Subcutaneous abdominal adipose tissue (tissue), 5 donors: ENCODE data around the gene ACTL8.
A peak's percentile ranks its signal among the peaks of the same experiment; 100 is the strongest.

ENCODE experiments used
- H3K27ac ChIP-seq: one replicate; pipeline ENCODE4 v1.7.0; 2013; ENCODE audit warnings: low read depth, mild to moderate bottlenecking, inconsistent platforms, low read length, moderate library complexity
- H3K27me3 ChIP-seq, 5 donors: one replicate each; pipeline ENCODE4 v1.7.0; 2013; ENCODE audit warnings: low read length in 5 of 5, inconsistent platforms in 1 of 5; ENCODE audit not compliant: control insufficient read depth in 5 of 5, insufficient read depth in 4 of 5
- H3K36me3 ChIP-seq, 5 donors: one replicate each; pipeline ENCODE4 v1.7.0; 2013; ENCODE audit warnings: low read length in 5 of 5; ENCODE audit not compliant: control insufficient read depth in 5 of 5, insufficient read depth in 5 of 5
- H3K4me1 ChIP-seq, 5 donors: one replicate each; pipeline ENCODE4 v1.7.0; 2013; ENCODE audit warnings: low read length in 5 of 5, mild to moderate bottlenecking in 3 of 5, moderate library complexity in 1 of 5; ENCODE audit not compliant: control insufficient read depth in 5 of 5, insufficient read depth in 5 of 5
- H3K4me3 ChIP-seq, 5 donors: one replicate each; pipeline ENCODE4 v1.7.0; 2013; ENCODE audit warnings: low read length in 5 of 5, low read depth in 1 of 5
- H3K9ac ChIP-seq, 5 donors: one replicate each; pipeline ENCODE4 v1.7.0; 2013; ENCODE audit warnings: low read length in 5 of 5, mild to moderate bottlenecking in 4 of 5, moderate library complexity in 3 of 5
- H3K9me3 ChIP-seq, 5 donors: one replicate each; pipeline ENCODE4 v1.7.0; 2013; ENCODE audit warnings: low read length in 5 of 5; ENCODE audit not compliant: control insufficient read depth in 5 of 5
- donor health status: healthy.
- donor health status: healthy.
- donor health status: healthy.
- donor health status: healthy.
- donor health status: healthy.

The ACTL8 gene

DNA sequence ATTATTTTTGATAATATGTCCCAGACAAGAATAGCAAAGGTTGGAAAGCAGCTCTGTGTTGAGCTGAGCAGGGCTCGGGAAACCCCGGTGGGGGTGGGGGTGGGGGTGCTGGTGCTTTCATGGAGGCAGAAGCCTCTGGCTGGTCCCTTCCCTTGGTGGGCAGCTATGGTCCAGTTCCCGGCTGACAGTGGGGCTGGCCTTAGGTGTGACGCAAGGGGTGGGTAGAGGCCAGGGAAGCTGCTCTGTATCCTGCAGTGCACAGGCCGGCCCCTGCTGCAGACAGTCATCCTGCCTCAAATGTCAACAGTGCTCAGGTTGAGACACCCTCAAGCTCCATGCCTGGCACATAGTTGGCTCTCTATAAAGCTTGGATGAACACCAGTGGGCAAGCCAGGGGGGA, 8.9 kb downstream of the ACTL8 start:
- no peak overlapping the region for H3K9ac ChIP-seq
- H3K27me3 ChIP-seq, result peaks cover 4 to 30% (median 24%) of the 10 kb centered on the region in 5 donors
- H3K9me3 ChIP-seq, result peaks cover 15 to 24% (median 19%) of the 10 kb centered on the region in 5 donors
- H3K36me3 ChIP-seq, result no peaks in the 10 kb centered on the region
- peaks cover 0 to 5% (median under 1%) of the 10 kb centered on the region in 5 donors for H3K4me1 ChIP-seq
- no peak overlapping the region for H3K4me3 ChIP-seq
- H3K27ac ChIP-seq, result no peak overlapping the region

DNA sequence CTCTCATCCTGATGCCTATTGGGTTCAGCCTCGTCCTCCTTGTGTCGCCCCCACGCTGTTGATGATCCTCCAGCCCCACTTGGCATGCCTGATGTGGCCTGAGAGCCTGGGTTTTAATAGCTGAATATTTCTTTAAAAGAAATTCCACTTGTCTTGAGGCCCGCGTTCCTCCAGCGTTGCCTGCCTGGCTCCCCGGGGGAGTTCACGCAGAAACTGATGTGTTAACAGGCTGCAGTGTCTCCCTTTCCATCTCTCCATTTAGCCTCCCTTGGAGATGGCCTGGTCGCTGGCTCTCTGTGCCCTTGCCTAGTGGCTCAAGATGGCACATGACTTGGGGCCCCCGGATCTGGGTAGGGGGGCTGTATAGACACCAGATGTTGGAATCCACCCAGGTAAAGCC, 9.5 kb downstream of the ACTL8 start:
- peaks cover 0 to 6% (median 3%) of the 10 kb centered on the region in 5 donors for H3K4me1 ChIP-seq
- H3K36me3 ChIP-seq, result no peaks in the 10 kb centered on the region
- H3K4me3 ChIP-seq, result no peak overlapping the region
- H3K27me3 ChIP-seq, result peaks cover 4 to 30% (median 24%) of the 10 kb centered on the region in 5 donors
- H3K9me3 ChIP-seq, result peaks cover 9 to 19% (median 13%) of the 10 kb centered on the region in 5 donors
- H3K27ac ChIP-seq, result no peak overlapping the region
- H3K9ac ChIP-seq, result no peak overlapping the region

DNA sequence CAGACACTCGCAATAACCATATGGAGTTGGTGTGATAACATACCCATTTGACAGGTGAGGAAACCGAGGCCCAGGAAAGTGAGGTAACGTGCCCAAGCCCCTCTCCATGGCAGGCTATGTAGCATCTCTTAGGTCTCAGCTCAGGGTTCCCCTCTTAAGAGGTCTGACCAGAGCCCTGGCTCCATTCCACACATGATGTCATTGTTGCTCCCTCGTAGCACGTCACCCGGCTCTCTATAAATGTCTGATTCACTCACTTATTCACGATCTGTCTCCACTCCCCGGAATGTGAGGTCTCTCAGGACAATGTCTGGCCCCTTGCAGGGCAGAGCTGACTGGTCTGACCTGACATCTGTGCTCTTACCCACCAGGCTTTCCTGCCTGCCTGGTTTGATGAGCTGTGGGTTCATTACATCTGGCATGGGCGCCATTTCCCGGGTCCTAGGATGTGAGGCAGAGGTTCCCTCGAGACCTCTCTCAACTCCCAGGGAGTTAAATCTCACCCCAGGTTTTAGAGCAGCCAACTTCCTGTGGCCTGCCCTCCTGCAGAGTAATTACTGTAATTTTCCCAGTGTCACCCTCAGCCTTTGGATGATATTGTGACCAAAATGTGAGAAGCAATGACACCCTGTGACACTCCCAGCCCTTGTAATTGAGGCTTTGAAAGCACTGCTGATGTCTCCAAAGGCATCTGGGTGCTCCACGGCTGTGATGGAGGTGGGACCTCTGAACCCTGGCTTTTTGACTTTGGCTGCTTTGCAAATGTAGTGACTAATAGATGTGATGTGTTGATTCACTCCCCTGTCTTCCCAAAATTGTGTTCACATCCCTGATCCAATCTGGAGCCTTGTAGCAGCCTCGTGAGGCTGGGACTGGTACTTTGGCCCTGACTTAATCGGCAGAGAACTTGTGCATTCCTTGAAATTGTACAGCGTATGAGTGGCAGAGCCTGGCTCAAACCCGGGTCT, 10.6 kb downstream of the ACTL8 start:
- Histone ChIP-seq H3K4me3 (no peak overlapping the region), H3K27me3 (peaks cover 4 to 30% (median 24%) of the 10 kb centered on the region in 5 donors), H3K4me1 (peaks cover 0 to 8% (median 3%) of the 10 kb centered on the region in 5 donors), H3K9me3 (peaks cover 0 to 7% (median 2%) of the 10 kb centered on the region in 5 donors), H3K27ac (no peak overlapping the region), H3K9ac (no peak overlapping the region), H3K36me3 (no peaks in the 10 kb centered on the region)

DNA sequence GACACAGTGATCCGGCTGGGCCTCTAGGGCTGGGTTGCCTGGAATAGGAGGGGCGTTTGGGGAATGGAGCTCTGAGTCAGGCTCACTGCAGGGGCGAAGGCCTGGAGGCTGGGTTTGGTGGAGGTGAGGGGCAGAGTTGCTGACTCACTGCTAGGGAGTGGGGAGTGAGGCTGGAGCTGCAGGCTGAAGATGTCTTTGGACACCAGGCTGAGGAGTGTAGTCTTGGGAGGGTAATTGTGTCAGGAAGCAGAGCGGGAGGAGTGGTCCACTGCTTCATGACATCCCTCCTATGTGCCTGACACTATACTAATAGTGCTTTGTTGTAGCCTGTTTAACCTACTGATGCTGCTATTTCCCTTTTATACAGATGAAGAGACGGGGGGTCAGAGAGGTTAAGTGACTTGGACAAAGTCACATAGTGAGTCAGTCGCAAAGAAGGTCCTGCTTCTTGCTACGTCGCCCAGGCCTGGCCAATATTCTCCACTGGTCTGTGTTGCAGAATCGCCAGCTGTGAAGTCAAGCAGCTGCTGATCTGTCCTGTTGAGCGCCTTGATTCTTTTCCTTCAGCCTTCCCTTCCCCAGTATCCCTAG, 13.6 kb downstream of the ACTL8 start:
- no peak overlapping the region for H3K4me3 ChIP-seq
- H3K4me1 ChIP-seq, result peaks cover 0 to 8% (median 3%) of the 10 kb centered on the region in 5 donors
- peak overlapping the region; percentile 29 for H3K27ac ChIP-seq
- H3K36me3 ChIP-seq, result no peaks in the 10 kb centered on the region
- H3K27me3 ChIP-seq, result peaks cover 4 to 30% (median 18%) of the 10 kb centered on the region in 5 donors
- no peaks in the 10 kb centered on the region for H3K9me3 ChIP-seq
- no peak overlapping the region for H3K9ac ChIP-seq

DNA sequence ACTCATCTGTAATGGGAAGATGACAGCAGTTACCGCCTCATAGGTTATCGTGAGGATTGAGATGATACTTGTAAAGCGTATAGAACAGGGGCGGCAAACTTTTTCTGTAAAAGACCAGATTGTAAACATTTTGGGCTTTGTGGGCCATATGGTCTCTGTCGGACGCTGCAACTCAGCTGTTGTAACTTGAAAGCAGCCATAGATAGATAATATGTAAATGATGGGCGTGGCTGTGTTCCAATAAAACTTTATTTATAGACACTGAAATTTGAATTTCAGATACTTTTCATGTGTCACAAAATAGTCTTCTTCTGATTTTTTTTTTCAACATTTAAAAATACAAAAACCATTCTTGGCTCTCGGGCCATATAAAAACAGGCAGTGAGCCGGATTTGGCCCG, 15.8 kb downstream of the ACTL8 start:
- no peak overlapping the region for H3K27ac ChIP-seq
- H3K36me3 ChIP-seq, result no peaks in the 10 kb centered on the region
- H3K27me3 ChIP-seq, result peaks cover 8 to 29% (median 21%) of the 10 kb centered on the region in 5 donors
- H3K9me3 ChIP-seq, result peaks cover 0 to 3% (median 0%) of the 10 kb centered on the region in 5 donors
- H3K4me3 ChIP-seq, result no peak overlapping the region
- peaks cover 0 to 8% (median 3%) of the 10 kb centered on the region in 5 donors for H3K4me1 ChIP-seq
- no peak overlapping the region for H3K9ac ChIP-seq

DNA sequence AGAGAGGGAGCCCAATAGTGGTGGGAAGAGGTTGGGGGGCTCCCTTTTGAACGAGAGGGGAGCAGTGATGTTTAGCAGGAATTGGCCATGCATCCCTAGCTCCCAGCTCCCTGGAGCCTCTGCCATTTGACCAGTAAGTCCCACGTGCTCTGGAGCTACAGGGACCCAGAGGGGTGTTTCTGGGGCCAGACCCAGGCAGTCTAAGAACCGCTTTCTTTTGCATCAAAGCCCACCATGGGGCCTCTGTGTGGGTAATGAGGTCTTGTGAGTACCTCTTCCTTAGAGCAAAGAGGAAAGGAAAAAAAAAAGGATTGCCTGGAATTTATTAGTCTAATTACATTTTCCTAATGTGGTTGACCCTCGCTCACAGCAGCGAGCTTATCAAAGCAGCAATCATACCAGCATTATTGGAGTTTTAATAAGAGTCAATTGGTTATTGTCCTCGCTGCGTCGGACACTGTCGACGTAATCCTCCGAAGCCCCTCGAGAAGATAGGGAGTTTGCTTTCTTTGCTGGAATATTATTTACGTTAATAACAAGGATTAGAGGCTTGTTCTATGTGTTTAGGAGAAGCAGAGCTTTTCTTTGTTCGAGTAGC, 17.6 kb downstream of the ACTL8 start:
- Histone ChIP-seq H3K9ac (no peak overlapping the region), H3K27me3 (peaks cover 15 to 33% (median 31%) of the 10 kb centered on the region in 5 donors), H3K27ac (no peak overlapping the region), H3K36me3 (no peaks in the 10 kb centered on the region), H3K4me1 (peaks cover 0 to 8% (median 3%) of the 10 kb centered on the region in 5 donors), H3K4me3 (no peak overlapping the region), H3K9me3 (peaks cover 0 to 3% (median 0%) of the 10 kb centered on the region in 5 donors)

DNA sequence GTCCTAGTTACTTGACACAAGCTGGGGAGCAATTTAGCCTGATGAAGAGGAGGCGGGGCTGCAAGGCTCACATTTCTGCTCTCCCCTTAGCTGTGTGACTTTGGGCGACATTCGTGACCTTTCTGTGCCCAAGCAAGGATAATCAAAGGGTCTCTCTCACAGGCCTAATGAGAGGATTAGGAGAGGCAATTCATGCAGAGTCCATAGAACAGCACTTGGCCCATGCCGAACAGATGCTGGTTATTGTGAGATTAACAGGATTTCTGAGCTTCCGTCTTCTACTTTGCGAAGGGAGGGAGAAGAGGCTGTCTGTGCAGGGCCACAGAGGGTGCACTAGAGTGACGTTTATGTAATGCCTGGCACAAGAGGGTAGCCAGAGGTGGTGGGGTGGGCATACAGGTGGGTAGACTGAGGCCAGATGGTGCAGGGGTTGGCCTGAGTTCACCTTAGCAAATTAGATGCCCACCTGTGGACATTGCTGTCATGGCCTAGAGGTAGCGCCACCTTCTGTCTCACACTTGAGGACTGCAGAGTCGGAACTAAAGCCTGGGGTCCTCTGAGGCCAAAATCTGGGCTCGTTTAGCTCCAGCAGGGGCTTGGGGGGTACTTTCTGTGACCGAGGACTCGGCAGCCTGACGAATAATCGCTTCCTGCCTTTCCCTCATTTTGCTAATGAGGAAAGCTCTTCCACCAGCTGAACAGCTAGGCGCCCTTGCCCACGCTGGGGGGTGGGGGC, 18.6 kb downstream of the ACTL8 start:
- peaks cover 0 to 3% (median 0%) of the 10 kb centered on the region in 5 donors for H3K9me3 ChIP-seq
- no peak overlapping the region for H3K9ac ChIP-seq
- peaks cover 15 to 37% (median 31%) of the 10 kb centered on the region in 5 donors for H3K27me3 ChIP-seq
- H3K4me3 ChIP-seq, result no peak overlapping the region
- peaks cover 0 to 8% (median 2%) of the 10 kb centered on the region in 5 donors for H3K4me1 ChIP-seq
- no peaks in the 10 kb centered on the region for H3K36me3 ChIP-seq
- H3K27ac ChIP-seq, result no peak overlapping the region

DNA sequence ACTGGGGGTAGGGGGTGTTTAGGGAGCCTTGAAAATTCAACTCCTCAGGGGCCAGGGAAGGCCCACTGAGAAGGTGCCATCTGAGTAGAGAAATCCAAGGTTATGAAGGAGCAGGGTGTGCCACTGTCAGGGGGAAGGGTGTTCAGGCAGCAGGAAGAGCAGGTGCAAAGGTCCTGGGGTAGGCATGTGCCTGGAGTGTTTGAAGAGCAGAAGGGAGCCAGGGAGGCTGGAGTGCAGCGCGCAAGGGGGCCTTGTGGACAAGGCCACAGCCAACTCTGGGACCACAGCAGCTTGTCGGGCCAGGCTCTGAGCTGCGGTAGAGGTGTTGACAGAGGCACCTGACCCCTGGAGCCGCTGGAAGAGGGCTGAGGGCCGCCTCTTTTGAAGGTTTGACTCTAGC, 19.3 kb downstream of the ACTL8 start:
- Histone ChIP-seq H3K27me3 (peaks cover 18 to 37% (median 33%) of the 10 kb centered on the region in 5 donors), H3K9ac (no peak overlapping the region), H3K36me3 (no peaks in the 10 kb centered on the region)

DNA sequence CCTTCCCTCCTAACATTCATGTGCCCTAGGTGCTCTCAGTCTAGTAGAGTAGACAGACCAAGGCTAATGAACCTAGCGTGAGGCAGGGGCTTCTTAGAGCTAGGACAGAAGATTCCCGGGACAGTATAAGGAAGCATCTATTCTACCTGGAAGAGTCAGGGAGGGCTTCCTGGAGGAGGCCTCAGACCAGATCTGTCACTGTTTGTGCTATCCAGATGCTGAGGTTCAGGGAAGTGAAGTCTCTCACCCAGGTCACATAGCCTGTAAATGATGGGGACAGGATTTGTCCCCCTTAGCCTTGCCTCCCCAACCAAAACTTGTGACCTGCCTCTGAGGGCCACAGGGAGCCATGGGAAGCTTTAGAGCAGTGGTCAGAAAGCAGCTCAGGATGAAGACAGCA, 20.7 kb downstream of the ACTL8 start:
- peaks cover 18 to 39% (median 33%) of the 10 kb centered on the region in 5 donors for H3K27me3 ChIP-seq
- H3K27ac ChIP-seq, result no peak overlapping the region
- H3K9ac ChIP-seq, result no peak overlapping the region
- H3K4me3 ChIP-seq, result no peak overlapping the region
- no peaks in the 10 kb centered on the region for H3K4me1 ChIP-seq
- peaks cover 0 to 3% (median 0%) of the 10 kb centered on the region in 5 donors for H3K9me3 ChIP-seq
- H3K36me3 ChIP-seq, result no peaks in the 10 kb centered on the region

More for the DNA sequence above, 19.3 kb downstream of the ACTL8 start:
- Histone ChIP-seq H3K4me1 (peaks cover 0 to 3% (median 0%) of the 10 kb centered on the region in 5 donors), H3K27ac (no peak overlapping the region), H3K4me3 (no peak overlapping the region), H3K9me3 (peaks cover 0 to 3% (median 0%) of the 10 kb centered on the region in 5 donors)
